Uterus (tissue), 4 donors: ENCODE results near the gene STH. TPM values are rescaled to one million over a fixed set of nuclear protein-coding genes. Genes with fewer than 3 reads are reported as not detected.

Source experiments
- DNase-seq, 2 donors: peaks; one replicate each; pipeline ENCODE4 v3.0.0-alpha.2; 2019 to 2020
- H3K27ac ChIP-seq, 2 donors: fragments of 200-600 bp; sonication (generic); 1 replicate in 1 of 2; 2 replicates in 1 of 2; pipeline ENCODE4 v1.5.1; 2016 to 2018
- H3K27me3 ChIP-seq, 2 donors: fragments of 200-600 bp; sonication (generic); one replicate each; pipeline ENCODE4 v1.5.1; 2018 to 2019; ENCODE audit warnings: control low read depth in 1 of 2
- H3K36me3 ChIP-seq, 2 donors: fragments of 200-600 bp; sonication (generic); one replicate each; pipeline ENCODE4 v1.5.1; 2019; ENCODE audit warnings: control low read depth in 1 of 2
- H3K4me1 ChIP-seq, 2 donors: fragments of 200-600 bp; sonication (generic); one replicate each; pipeline ENCODE4 v1.5.1; 2018 to 2019; ENCODE audit warnings: control low read depth in 1 of 2
- H3K4me3 ChIP-seq, 2 donors: fragments of 200-600 bp; sonication (generic); 1 replicate in 1 of 2; 2 replicates in 1 of 2; pipeline ENCODE4 v1.5.1; 2018 to 2019; ENCODE audit warnings: mild to moderate bottlenecking in 1 of 2
- H3K9me3 ChIP-seq, 2 donors: fragments of 200-600 bp; sonication (generic); one replicate each; pipeline ENCODE4 v1.5.1; 2019; ENCODE audit warnings: control low read depth in 1 of 2
- POLR2A ChIP-seq, 2 donors: fragments of 450-650 bp; IDR thresholded peaks; one replicate each; pipeline ENCODE4 v1.6.1; 2016; ENCODE audit warnings: antibody characterized with exemption in 2 of 2, mild to moderate bottlenecking in 1 of 2, moderate library complexity in 1 of 2
- intact Hi-C: fragments of 100-400 bp; cut with DNase I; formaldehyde crosslinking; loops from one replicate; pipeline ENCODE4 v1.15.1; 2023; ENCODE audit warnings: low total_unique reads
- total RNA-seq, 4 donors: library from RNA; depleted of rRNA in 3 of 4; stranded (reverse); fragments of >200 nt in 3 of 4; gene quantifications; one replicate each; pipeline versions ENCODE4 v1.1.0 to v1.2.4, GENCODE V29; 2014 to 2023
- TF ChIP-seq, protein P1 (sequence below), 4 experiments: fragments of 200-600 bp in 2 of 4; fragments of 450-650 bp in 2 of 4; sonication (generic) in 2 of 4; IDR thresholded peaks; one replicate each; pipeline ENCODE4 v1.5.1; 2016 to 2019; ENCODE audit warnings: antibody characterized with exemption in 4 of 4, mild to moderate bottlenecking in 2 of 4, moderate library complexity in 1 of 4
- donor health status: DM: yes; HTN: yes; CAD: no.

The STH gene
- total RNA-seq, 4 donors from 2014 or later: not detected

DNA sequence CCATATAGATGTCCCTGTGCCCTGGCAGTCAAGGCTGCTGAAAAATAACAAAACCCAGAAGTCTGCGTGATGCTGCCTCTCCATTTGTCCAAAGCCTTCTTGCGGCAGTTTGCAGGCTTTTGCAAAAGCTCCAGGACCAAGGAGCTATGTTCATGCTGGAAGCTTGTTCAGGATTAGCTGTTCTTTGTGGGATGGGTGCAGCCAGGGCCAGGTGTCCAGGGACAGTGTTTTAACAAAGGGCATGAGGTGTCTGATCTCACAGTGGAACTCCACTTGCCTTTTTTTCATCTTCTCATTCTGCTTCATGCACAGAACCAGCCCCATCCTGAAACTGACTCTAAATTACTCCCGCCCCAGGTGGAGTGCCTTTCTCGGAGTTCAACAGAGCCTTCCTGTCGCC is 31.7 kb upstream of the STH start:
- no peak for DNase-seq
- Histone ChIP-seq H3K4me1 (no peaks in the 10 kb centered on the region), H3K9me3 (no peaks in the 10 kb centered on the region), H3K27me3 (no peaks in the 10 kb centered on the region), H3K4me3 (no peak overlapping the region), H3K27ac (no peak overlapping the region), H3K36me3 (no peaks in the 10 kb centered on the region)
- intact Hi-C loops: no loop called here
- TF ChIP-seq, protein P1, sequence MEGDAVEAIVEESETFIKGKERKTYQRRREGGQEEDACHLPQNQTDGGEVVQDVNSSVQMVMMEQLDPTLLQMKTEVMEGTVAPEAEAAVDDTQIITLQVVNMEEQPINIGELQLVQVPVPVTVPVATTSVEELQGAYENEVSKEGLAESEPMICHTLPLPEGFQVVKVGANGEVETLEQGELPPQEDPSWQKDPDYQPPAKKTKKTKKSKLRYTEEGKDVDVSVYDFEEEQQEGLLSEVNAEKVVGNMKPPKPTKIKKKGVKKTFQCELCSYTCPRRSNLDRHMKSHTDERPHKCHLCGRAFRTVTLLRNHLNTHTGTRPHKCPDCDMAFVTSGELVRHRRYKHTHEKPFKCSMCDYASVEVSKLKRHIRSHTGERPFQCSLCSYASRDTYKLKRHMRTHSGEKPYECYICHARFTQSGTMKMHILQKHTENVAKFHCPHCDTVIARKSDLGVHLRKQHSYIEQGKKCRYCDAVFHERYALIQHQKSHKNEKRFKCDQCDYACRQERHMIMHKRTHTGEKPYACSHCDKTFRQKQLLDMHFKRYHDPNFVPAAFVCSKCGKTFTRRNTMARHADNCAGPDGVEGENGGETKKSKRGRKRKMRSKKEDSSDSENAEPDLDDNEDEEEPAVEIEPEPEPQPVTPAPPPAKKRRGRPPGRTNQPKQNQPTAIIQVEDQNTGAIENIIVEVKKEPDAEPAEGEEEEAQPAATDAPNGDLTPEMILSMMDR (IDR thresholded peaks at IDR 0.05): no peak
- TF ChIP-seq POLR2A (IDR thresholded peaks at IDR 0.05): no peak

DNA sequence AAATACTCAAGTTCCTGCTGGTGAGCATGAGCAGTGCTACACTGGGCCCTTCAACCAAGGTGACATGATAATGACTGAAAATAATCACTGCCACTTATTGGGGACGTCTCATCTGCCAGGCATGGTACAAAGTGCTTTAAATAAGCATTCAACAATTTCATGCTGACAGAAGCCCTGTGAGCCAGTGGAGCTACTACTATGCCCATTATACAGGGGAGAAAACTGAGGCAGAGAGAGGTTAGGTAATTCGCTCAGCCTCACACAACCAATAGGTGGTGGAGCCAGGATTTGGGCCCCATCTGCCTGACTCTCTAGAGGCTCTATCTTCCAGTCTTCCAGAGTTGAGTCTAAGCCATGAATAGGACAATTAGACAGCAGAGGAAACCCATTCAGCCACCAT is 30.3 kb upstream of the STH start:
- intact Hi-C loops: no loop called here
- no peaks in the 10 kb centered on the region for H3K36me3 ChIP-seq
- no peaks in the 10 kb centered on the region for H3K9me3 ChIP-seq
- H3K27ac ChIP-seq: no peak overlapping the region
- no peaks in the 10 kb centered on the region for H3K27me3 ChIP-seq
- no peak for DNase-seq
- H3K4me1 ChIP-seq: no peaks in the 10 kb centered on the region
- no peak for TF ChIP-seq POLR2A (IDR thresholded peaks at IDR 0.05)
- TF ChIP-seq, protein P1 (IDR thresholded peaks at IDR 0.05): no peak
- H3K4me3 ChIP-seq: no peak overlapping the region

DNA sequence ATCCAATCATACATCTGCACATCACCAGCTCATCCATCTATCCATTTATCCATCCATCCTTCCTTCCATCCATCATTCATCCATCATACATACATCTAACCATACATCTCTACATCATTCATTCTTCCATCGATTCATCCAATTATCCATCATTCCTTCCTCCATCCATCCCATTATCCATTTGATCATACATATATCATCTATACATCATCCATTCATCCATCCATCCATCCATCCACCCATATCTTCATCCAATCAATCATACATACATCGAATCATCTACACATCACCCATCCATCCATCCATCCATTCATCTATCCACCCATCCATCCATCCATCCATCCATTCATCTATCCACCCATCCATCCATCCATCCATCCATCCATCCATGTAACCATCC is 29.3 kb upstream of the STH start:
- no peaks in the 10 kb centered on the region for H3K9me3 ChIP-seq
- TF ChIP-seq, protein P1 (IDR thresholded peaks at IDR 0.05): no peak
- no peak for TF ChIP-seq POLR2A (IDR thresholded peaks at IDR 0.05)
- no peak overlapping the region for H3K4me3 ChIP-seq
- no peak overlapping the region for H3K27ac ChIP-seq
- H3K27me3 ChIP-seq: no peaks in the 10 kb centered on the region
- no peak for DNase-seq
- no peaks in the 10 kb centered on the region for H3K36me3 ChIP-seq
- H3K4me1 ChIP-seq: no peaks in the 10 kb centered on the region
- intact Hi-C loops: no loop called here

DNA sequence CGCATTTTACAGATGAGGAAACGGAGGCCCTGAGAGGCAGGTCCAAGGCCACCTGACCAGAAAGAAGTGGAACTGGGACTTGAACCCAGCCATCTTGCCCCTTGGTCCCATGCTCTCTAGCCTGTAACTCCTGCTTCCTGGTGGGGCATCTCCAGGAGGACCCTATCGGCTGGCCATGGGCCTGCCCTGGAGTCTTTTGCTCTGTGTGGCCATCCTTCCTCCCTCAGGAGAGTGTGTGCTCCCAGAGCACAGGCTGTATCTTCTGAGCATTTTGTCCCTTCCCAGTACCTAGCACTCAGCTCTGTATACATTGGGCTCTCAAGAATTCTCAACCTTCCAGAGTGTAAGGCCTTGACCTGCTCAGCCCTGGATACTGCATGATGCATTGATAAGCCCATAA is 28.4 kb upstream of the STH start:
- Histone ChIP-seq H3K9me3 (no peaks in the 10 kb centered on the region), H3K27ac (no peak overlapping the region), H3K4me3 (no peak overlapping the region), H3K4me1 (no peaks in the 10 kb centered on the region), H3K36me3 (no peaks in the 10 kb centered on the region), H3K27me3 (no peaks in the 10 kb centered on the region)
- no peak for DNase-seq
- no peak for TF ChIP-seq POLR2A (IDR thresholded peaks at IDR 0.05)
- TF ChIP-seq, protein P1 (IDR thresholded peaks at IDR 0.05): no peak
- intact Hi-C loops: no loop called here

DNA sequence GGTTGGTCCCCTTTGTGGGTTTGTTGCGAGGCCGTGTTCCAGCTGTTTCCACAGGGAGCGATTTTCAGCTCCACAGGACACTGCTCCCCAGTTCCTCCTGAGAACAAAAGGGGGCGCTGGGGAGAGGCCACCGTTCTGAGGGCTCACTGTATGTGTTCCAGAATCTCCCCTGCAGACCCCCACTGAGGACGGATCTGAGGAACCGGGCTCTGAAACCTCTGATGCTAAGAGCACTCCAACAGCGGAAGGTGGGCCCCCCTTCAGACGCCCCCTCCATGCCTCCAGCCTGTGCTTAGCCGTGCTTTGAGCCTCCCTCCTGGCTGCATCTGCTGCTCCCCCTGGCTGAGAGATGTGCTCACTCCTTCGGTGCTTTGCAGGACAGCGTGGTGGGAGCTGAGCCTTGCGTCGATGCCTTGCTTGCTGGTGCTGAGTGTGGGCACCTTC is 27.3 kb upstream of the STH start:
- Histone ChIP-seq H3K36me3 (no peaks in the 10 kb centered on the region), H3K4me3 (no peak overlapping the region), H3K27me3 (no peaks in the 10 kb centered on the region), H3K27ac (no peak overlapping the region), H3K9me3 (no peaks in the 10 kb centered on the region), H3K4me1 (no peaks in the 10 kb centered on the region)
- intact Hi-C loops: no loop called here
- TF ChIP-seq, protein P1 (IDR thresholded peaks at IDR 0.05): no peak
- no peak for TF ChIP-seq POLR2A (IDR thresholded peaks at IDR 0.05)
- no peak for DNase-seq
